HG03565 (cell line): ENCODE results near the gene SLC4A5.

Experiments used
- ATAC-seq: cut with Tn5 transposase; IDR thresholded peaks from one replicate; pipeline ENCODE4 v1.9.1; 2021; ENCODE audit warnings: mild to moderate bottlenecking, moderate library complexity; ENCODE audit not compliant: unreplicated experiment

SLC4A5 gene

GRCh38 chr2:74174909-74175308 is 168.3 kb downstream of the SLC4A5 start:
- no peak for ATAC-seq

GRCh38 chr2:74168739-74169138 is 174.5 kb downstream of the SLC4A5 start:
- ATAC-seq: peak; percentile 61
